GM21447 (cell line): Measurements from ENCODE around the gene INPP5D.
A peak's percentile ranks its signal among the peaks of the same experiment; 100 is the strongest.
"Not testable (repeated sequence)": the region's sequence is repeated elsewhere in the genome, so short reads cannot be mapped to it uniquely, and the experiment has no call there.

Experiments used
- ATAC-seq: cut with Tn5 transposase; IDR thresholded peaks from one replicate; pipeline ENCODE4 v1.9.1; 2021; ENCODE audit not compliant: unreplicated experiment

Gene INPP5D

GRCh38 chr2:233115741-233116140 lies 55.6 kb downstream of the INPP5D start:
- ATAC-seq: no peak

DNA sequence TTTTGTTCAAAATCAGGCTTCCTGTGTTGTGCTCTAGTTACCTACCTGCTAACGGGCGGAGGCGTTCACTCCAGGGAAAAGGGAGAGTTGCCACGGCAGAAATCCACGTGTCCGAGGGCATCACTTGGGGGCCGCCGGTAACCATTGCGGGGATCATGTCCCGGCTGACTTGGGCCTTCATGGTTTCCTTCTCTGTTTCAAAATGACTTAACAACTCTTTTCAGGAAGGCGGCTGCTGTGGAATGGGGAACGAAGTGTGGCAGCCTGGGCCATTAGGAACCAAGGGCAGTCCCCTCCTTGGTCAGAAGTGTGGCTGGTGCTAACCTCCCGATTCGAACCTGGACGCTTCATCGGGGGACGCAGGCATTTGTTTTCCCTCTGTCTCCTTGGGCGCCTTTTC lies 56.8 kb downstream of the INPP5D start:
- no peak for ATAC-seq

GRCh38 chr2:233117351-233117750 lies 57.2 kb downstream of the INPP5D start:
- no peak for ATAC-seq

- no peak for ATAC-seq
Measured at GRCh38 chr2:233117811-233118647, 57.9 kb downstream of the INPP5D start.

DNA sequence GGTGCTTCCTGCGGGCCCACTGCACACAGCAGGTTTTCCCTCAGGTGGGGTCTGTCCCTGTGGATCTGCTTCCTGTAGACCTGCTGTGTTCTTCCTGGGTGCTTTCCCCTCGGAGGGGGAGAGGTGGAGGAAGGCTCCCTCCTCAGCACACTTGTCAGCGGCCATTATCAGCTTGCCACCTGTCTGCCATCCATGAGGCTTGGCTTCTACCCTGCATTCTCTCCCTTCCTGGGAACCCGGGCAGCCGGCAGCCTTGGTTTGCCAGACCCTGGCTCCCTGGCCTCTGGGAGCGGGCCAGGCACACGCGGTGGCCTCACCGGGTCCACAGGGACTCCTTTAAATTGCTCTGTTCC lies 58.5 kb downstream of the INPP5D start:
- no peak for ATAC-seq

- no peak for ATAC-seq
Measured at GRCh38 chr2:233119123-233119522, 59.0 kb downstream of the INPP5D start.

DNA sequence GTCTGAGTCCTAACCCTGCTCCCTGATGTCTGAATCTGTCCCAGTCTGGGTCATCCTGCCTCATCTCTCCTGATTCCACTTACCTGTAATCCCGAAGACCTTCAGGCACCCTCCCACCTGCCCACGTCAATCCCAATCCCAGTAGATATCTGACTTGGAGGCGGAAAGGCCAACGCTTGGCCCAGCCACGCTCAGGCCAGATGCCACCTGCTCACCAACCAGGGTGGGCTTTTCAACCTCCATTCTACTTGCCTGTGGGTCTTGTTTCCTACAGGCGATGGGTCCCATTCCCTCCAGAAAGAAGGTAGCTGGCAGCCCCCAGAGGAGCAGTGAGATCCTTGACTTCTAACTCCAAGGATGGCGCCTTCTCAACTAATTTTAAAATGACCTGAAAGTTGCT lies 59.7 kb downstream of the INPP5D start:
- ATAC-seq: no peak

DNA sequence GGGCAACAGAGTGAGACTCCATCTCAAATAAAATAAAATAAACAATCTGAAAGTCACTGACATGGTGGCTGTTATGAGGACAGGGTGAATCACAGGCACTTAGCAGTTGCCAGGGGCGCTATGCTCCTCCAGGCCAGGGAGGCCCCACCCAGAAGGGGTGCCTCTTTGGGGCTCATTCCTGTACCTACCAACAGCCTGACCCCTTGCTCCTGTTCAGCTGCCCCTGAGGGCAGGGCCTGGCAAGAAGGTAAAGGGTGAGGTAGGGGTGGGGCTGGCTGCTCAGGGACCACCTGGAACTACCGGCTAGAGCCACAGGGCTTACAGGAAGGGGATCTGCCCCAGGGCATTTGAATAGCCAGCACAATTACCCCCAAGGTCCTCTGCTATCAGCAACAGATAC lies 60.3 kb downstream of the INPP5D start:
- no peak for ATAC-seq

DNA sequence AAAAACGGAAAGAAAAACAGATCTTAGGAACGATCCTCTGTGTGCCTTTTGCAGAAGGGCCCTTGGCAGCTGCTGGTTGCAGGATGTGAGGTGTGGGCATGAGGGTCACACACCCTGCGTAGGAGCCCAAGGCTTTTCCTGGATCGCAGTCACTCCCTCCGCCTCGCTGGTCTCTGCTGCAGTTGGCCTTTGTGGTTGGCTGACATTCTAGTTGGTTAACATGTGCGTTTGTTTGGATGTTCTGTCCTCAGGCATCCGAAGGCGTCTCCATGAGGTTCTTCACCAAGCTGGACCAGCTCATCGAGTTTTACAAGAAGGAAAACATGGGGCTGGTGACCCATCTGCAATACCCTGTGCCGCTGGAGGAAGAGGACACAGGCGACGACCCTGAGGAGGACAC lies 61.7 kb downstream of the INPP5D start:
- ATAC-seq: no peak

DNA sequence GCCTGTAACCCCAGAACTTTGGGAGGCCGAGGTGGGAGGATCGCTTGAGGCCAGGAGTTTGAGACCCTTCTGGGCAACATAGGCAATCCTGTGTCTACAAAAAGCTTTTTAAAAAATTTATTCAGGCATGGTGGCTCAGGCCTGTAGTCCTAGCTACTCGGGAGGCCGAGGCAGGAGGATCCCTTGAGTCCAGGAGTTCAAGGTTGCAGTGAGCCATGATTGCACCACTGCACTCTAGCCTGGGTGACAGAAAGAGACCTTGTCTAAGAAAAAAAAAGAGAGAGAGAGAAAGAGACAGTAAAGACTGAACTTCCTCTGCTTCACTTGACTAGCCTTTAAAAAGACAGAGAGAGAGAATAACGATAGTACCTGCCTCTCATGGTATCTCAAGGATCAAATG lies 62.4 kb downstream of the INPP5D start:
- no peak for ATAC-seq

DNA sequence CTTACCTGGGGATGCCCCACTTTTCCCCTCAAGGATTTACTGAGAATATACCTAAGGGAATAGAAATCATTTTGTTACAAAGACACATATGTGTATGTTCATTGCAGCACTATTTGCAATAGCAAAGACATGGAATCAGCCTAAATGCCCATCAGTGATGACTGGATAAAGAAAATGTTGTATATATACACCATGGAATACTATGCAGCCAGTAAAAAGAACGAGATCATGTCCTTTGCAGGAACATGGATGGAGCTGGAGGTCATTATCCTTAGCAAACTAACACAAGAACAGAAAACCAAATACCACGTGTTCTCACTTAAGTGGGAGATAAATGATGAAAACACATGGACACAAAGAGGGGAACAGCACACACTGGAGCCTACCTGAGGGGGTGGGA lies 63.4 kb downstream of the INPP5D start:
- ATAC-seq: not testable (repeated sequence)

GRCh38 chr2:233124421-233125080 lies 64.4 kb downstream of the INPP5D start:
- ATAC-seq: peak; percentile 90

DNA sequence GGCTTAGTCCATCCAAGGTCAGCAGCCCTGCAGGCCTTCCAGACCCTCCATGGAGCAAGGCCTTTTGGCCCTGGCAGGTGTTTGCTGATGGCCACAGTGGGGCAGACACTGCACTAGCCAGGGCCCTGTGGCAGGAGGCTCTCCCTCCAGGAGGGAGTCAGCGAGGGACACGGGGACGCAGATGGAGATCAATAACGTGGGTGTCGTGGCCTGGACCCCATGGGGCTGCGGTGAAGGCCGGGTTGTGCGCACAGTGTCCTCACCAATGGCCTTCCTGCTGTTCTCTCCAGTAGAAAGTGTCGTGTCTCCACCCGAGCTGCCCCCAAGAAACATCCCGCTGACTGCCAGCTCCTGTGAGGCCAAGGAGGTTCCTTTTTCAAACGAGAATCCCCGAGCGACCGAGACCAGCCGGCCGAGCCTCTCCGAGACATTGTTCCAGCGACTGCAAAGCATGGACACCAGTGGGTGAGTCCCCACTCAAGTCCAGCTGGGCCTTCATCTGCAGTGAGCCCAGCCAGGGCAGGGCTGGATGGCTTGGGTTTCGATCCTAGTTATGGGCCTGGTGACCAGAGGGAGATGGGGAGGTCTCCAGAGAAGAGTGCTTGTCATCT lies 65.4 kb downstream of the INPP5D start:
- ATAC-seq: no peak

GRCh38 chr2:233129351-233129978 lies 69.3 kb downstream of the INPP5D start:
- ATAC-seq: no peak

GRCh38 chr2:233130024-233130423 lies 69.9 kb downstream of the INPP5D start:
- no peak for ATAC-seq

GRCh38 chr2:233130481-233131020 lies 70.4 kb downstream of the INPP5D start:
- no peak for ATAC-seq

- ATAC-seq: no peak
Measured at GRCh38 chr2:233131936-233132720, 72.0 kb downstream of the INPP5D start.

DNA sequence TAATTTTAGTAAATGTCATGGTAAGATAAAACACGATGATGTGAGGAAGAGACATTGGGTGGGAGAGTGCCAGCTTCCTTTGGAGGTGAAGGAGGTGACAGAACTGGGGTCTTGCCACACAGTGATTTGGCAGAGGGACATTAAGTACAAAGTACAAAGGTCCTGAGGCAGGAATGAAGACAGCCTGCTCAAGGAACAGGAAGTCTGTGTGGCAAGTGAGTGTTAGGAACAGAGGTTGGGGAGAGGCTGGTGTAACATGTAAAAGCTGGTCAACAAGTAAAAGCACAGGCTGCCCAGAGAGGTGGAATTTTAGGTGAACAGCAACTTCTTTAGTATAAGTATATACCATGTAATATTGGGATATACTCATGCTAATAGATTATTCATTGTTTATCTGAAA lies 73.1 kb downstream of the INPP5D start:
- ATAC-seq: no peak

- no peak for ATAC-seq
Measured at GRCh38 chr2:233135421-233135820, 75.3 kb downstream of the INPP5D start.

DNA sequence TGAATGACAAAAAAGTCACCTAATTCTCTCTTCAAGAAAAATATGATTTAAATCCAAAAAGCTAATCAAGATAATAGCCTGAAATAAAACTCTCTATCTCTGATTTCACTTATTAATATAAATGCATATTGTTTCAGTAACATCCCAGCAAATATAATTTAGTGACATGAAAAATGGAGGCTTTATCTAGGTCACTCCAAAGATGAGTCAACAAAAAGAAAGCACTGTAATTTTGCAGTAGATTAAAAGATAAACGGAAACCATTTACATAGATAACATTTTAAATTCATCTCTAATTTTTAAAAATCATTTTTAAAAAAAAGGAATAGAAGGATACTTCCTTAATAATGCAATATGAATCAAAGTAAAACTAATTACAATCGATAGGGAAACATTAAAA lies 76.9 kb downstream of the INPP5D start:
- ATAC-seq: no peak
